Cardiac fibroblast (primary cell): ENCODE data around the gene NOL4L.

Experiments
- DNase-seq, 2 donors: peaks; one replicate each; pipeline versions ENCODE4 v3.0.0 to v3.0.0-alpha.2; 2010; ENCODE audit warnings: low read depth in 2 of 2
- H3K4me3 ChIP-seq, 2 donors: replicated peaks in 1 of 2; 1 replicate in 1 of 2; 2 replicates in 1 of 2; pipeline ENCODE4 v1.5.1; 2011; ENCODE audit warnings: low read depth in 2 of 2, low read length in 2 of 2, mild to moderate bottlenecking in 2 of 2, moderate library complexity in 1 of 2
- CTCF ChIP-seq: IDR thresholded peaks from one replicate; pipeline ENCODE4 v1.5.1; 2011; ENCODE audit warnings: low read depth, mild to moderate bottlenecking, low read length, inconsistent platforms

The NOL4L gene

DNA sequence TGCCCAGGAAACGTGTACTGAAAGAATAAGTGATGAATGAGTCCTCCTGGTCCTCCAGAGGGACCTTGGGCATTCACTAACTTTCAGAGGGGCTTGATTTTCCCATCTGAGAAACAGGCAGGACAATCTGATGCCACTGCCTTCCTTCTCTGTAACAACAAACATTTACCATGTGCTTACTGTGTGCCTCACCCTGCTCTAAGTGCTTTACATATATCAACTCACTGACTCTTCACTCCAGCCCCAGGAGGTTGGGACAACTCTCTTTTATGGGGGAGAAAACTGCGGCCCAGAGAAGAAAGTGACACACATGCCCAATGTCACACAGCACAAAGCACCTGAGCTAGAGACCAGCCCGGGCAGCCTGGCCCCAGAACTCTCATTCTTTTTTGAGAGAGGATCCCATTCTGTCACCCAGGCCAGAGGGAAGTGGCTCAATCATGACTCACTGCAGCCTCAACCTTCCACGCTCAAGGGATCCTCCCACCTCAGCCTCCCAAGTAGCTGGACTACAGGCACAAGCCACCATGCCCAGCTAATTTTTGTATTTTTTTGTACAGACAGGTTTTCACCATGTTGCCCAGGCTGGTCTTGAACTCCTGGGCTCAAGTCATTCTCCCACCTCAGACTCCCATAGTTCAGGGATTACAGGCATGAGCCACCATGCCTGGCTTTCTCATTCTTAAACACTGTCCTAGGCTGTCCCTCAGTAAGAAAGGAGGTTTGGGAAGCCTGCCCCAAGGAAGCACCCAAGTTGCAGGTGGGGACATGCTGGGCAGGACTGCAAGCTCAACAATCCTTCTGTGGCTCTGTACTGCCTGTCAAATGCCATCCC, 38.0 kb downstream of the NOL4L start:
- no peak for DNase-seq
- H3K4me3 ChIP-seq: no peak overlapping the region
- TF ChIP-seq CTCF: no peak

GRCh38 chr20:32544893-32545840, 40.0 kb downstream of the NOL4L start:
- no peak for DNase-seq
- H3K4me3 ChIP-seq: no peak overlapping the region
- TF ChIP-seq CTCF: no peak

DNA sequence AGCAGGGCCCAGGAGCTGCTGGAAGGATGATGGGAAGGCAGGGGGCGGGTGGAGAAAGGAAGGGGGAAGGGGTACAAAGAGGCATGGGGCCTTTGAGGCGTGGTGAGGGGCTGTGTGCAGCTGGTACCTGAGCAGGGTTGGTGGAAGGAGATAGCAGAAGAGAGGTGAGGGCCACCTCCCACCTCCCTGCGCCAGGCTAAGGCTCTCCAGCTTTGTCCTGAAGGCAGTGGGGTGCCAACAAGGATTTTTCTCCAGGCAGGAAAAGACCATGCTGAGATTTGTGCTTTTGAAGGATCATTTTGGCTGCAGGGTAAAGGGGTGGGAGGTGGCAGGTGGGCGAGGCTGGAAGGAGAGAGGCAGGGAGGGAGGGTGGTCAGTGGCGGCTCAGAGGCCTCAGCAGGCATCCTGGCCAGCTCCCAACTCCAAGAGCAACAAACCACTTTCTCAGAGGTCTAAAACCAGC, 40.8 kb downstream of the NOL4L start:
- DNase-seq: no peak
- no peak overlapping the region for H3K4me3 ChIP-seq
- no peak for TF ChIP-seq CTCF

GRCh38 chr20:32543570-32544259, 41.4 kb downstream of the NOL4L start:
- no peak overlapping the region for H3K4me3 ChIP-seq
- DNase-seq: no peak
- no peak for TF ChIP-seq CTCF

GRCh38 chr20:32542259-32542615, 42.9 kb downstream of the NOL4L start:
- TF ChIP-seq CTCF: no peak
- DNase-seq: no peak
- no peak overlapping the region for H3K4me3 ChIP-seq

- no peak overlapping the region for H3K4me3 ChIP-seq
- no peak for DNase-seq
- TF ChIP-seq CTCF: no peak
Observed at GRCh38 chr20:32541323-32542258, 43.5 kb downstream of the NOL4L start.
